ENCODE measurements around the gene SLC35B4.

DNA sequence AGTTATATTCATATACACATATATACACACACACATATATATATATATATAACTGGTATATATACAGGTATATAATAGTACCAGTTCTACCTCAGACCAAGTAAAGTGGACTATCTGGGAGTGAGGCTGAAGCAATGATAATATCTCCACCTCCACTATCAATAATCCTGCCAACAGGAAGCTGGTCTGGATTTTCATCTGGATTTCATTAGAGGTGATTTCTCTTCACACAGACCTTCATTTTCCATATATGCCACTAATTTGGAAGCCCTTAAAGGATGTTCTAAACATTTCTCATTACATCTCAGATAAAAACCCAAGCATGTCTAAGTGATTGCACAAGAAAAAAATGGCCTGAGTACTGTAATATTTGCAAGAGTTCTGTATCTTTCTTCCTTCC lies 1.7 kb upstream of the SLC35B4 start:
- TF ChIP-seq ISL1 (CRISPR knock-in tag; IDR thresholded peaks at IDR 0.05): no peak
- no peak for TF ChIP-seq ARNTL (CRISPR knock-in tag; IDR thresholded peaks at IDR 0.05; ENCODE audit: borderline replicate concordance, low read depth)

Data from SK-N-SH treated with all-trans-retinoic acid at 6 μM for 48 hours (cell line).